ENCODE data around the gene TTC9B. TPM values are rescaled to one million over a fixed set of nuclear protein-coding genes. Genes with fewer than 3 reads are reported as not detected.

The TTC9B gene
- total RNA-seq, 1 donor from 2014 or later, result not detected

DNA sequence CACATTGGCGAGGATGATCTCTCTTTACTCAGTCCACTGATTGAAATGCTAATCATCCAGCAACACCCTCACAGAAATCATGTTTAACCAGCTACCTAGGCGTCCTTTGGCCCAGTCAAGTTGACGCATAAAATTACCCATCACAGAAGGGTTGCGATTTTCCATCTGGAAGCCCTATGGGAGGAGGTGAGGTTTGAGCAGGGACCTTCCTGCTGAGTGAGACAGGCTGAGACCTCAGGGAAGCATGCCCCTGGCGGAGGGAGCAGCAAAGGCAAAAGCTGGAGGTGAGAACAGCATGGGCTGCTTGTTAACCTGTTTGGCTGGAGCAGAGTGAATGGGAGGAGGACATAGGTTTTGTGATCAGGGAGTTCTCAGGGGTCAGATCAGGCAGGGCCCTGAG lies 7.3 kb downstream of the TTC9B start:
- no peak overlapping the region for H3K27ac Mint-ChIP-seq
- no peak overlapping the region for H3K4me3 Mint-ChIP-seq
- Histone ChIP-seq H3K4me3 (no peak overlapping the region), H3K4me2 (no peak overlapping the region), H2AFZ (replicated peaks) (no peak overlapping the region), H3K79me2 (ENCODE audit: low read depth) (no peaks in the 10 kb centered on the region), H3K27ac (no peak overlapping the region), H3K27me3 (peaks cover 4% of the 10 kb centered on the region), H3F3A (ENCODE audit: low read depth) (no peaks in the 10 kb centered on the region), H4K20me1 (ENCODE audit: low read depth) (peaks cover 4% of the 10 kb centered on the region), H3K9me3 (ENCODE audit: low read depth) (no peaks in the 10 kb centered on the region), H3K36me3 (no peaks in the 10 kb centered on the region), H3K4me1 (no peaks in the 10 kb centered on the region), H3K9ac (no peak overlapping the region)
- no peak for DNase-seq (ENCODE audit: low spot score)
- TF ChIP-seq EZH2phosphoT487 (IDR thresholded peaks at IDR 0.05) (no peak), EZH2 (IDR thresholded peaks at IDR 0.05) (no peak)
- TF ChIP-seq, protein P1, sequence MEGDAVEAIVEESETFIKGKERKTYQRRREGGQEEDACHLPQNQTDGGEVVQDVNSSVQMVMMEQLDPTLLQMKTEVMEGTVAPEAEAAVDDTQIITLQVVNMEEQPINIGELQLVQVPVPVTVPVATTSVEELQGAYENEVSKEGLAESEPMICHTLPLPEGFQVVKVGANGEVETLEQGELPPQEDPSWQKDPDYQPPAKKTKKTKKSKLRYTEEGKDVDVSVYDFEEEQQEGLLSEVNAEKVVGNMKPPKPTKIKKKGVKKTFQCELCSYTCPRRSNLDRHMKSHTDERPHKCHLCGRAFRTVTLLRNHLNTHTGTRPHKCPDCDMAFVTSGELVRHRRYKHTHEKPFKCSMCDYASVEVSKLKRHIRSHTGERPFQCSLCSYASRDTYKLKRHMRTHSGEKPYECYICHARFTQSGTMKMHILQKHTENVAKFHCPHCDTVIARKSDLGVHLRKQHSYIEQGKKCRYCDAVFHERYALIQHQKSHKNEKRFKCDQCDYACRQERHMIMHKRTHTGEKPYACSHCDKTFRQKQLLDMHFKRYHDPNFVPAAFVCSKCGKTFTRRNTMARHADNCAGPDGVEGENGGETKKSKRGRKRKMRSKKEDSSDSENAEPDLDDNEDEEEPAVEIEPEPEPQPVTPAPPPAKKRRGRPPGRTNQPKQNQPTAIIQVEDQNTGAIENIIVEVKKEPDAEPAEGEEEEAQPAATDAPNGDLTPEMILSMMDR (IDR thresholded peaks at IDR 0.05), result peak; percentile 13
- no peaks in the 10 kb centered on the region for H3K4me1 Mint-ChIP-seq
- H3K36me3 Mint-ChIP-seq, result peaks cover 8% of the 10 kb centered on the region
- peaks cover 8% of the 10 kb centered on the region for H3K27me3 Mint-ChIP-seq (ENCODE audit: insufficient read depth, low read depth)
- no peaks in the 10 kb centered on the region for H3K9me3 Mint-ChIP-seq

DNA sequence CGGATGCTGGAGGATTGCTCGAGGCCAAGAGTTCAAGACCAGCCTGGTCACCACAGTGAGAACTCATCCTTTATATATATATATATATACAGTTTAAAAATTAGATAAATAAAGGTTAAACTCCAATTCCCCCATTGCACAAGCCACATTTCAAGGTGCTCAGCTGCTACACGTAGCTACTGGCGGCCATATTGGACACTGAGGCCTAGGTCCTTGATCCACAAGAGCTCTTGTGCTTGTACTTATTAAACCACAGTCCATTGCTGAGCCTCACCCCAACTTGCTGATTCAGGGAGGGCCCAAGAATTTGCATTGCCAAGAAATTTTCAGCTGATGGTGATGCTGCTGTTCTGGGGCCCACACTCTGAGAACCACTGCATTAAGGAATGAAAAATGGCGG lies 9.6 kb downstream of the TTC9B start:
- no peaks in the 10 kb centered on the region for H3F3A ChIP-seq (ENCODE audit: low read depth)
- peaks cover 4% of the 10 kb centered on the region for H4K20me1 ChIP-seq (ENCODE audit: low read depth)
- H2AFZ ChIP-seq (replicated peaks), result no peak overlapping the region
- H3K4me1 ChIP-seq, result no peaks in the 10 kb centered on the region
- no peak overlapping the region for H3K27ac ChIP-seq
- H3K36me3 Mint-ChIP-seq, result peaks cover 12% of the 10 kb centered on the region
- H3K9me3 Mint-ChIP-seq, result no peaks in the 10 kb centered on the region
- TF ChIP-seq EZH2 (IDR thresholded peaks at IDR 0.05) (no peak), EZH2phosphoT487 (IDR thresholded peaks at IDR 0.05) (no peak)
- TF ChIP-seq, protein P1 (IDR thresholded peaks at IDR 0.05), result no peak
- H3K27ac Mint-ChIP-seq, result no peak overlapping the region
- H3K4me3 Mint-ChIP-seq, result no peak overlapping the region
- no peaks in the 10 kb centered on the region for H3K9me3 ChIP-seq (ENCODE audit: low read depth)
- H3K9ac ChIP-seq, result no peak overlapping the region
- H3K4me1 Mint-ChIP-seq, result no peaks in the 10 kb centered on the region
- no peak overlapping the region for H3K4me3 ChIP-seq
- no peak for DNase-seq (ENCODE audit: low spot score)
- H3K27me3 ChIP-seq, result no peaks in the 10 kb centered on the region
- no peaks in the 10 kb centered on the region for H3K79me2 ChIP-seq (ENCODE audit: low read depth)
- H3K4me2 ChIP-seq, result no peak overlapping the region
- no peaks in the 10 kb centered on the region for H3K36me3 ChIP-seq
- peaks cover 11% of the 10 kb centered on the region for H3K27me3 Mint-ChIP-seq (ENCODE audit: insufficient read depth, low read depth)

DNA sequence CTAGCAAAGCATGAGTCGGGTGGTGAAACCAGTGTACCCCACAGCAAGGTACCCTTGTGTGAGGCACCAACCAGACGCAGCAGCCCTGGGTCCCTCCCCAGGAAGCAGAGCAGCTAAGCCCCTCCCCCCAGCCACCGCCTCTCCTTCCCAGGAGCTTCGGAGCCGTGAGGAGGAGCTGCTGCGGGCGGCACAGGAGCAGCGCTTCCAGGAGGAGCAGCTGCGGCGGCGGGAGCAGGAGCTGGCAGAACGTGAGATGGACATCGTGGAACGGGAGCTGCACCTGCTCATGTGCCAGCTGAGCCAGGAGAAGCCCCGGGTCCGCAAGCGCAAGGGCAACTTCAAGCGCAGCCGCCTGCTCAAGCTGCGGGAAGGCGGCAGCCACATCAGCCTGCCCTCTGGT lies 12.4 kb downstream of the TTC9B start:
- no peaks in the 10 kb centered on the region for H3K4me1 Mint-ChIP-seq
- DNase-seq (ENCODE audit: low spot score), result no peak
- Histone ChIP-seq H3K4me1 (no peaks in the 10 kb centered on the region), H3K27ac (no peak overlapping the region), H3K4me2 (no peak overlapping the region), H4K20me1 (ENCODE audit: low read depth) (peaks cover under 1% of the 10 kb centered on the region), H2AFZ (replicated peaks) (no peak overlapping the region), H3K4me3 (no peak overlapping the region), H3F3A (ENCODE audit: low read depth) (no peaks in the 10 kb centered on the region), H3K36me3 (no peaks in the 10 kb centered on the region), H3K79me2 (ENCODE audit: low read depth) (no peaks in the 10 kb centered on the region), H3K27me3 (no peaks in the 10 kb centered on the region), H3K9ac (no peak overlapping the region), H3K9me3 (ENCODE audit: low read depth) (no peaks in the 10 kb centered on the region)
- H3K4me3 Mint-ChIP-seq, result no peak overlapping the region
- TF ChIP-seq EZH2 (IDR thresholded peaks at IDR 0.05) (no peak), EZH2phosphoT487 (IDR thresholded peaks at IDR 0.05) (no peak)
- TF ChIP-seq, protein P1 (IDR thresholded peaks at IDR 0.05), result no peak
- H3K36me3 Mint-ChIP-seq, result peaks cover 14% of the 10 kb centered on the region
- no peak overlapping the region for H3K27ac Mint-ChIP-seq
- H3K27me3 Mint-ChIP-seq (ENCODE audit: insufficient read depth, low read depth), result peaks cover 13% of the 10 kb centered on the region
- no peaks in the 10 kb centered on the region for H3K9me3 Mint-ChIP-seq

Data from neural progenitor cell (in vitro differentiated cells).